ENCODE data around the gene POLG. TPM values are rescaled to one million over a fixed set of nuclear protein-coding genes. Genes with fewer than 3 reads are reported as not detected.
A peak's percentile ranks its signal among the peaks of the same experiment; 100 is the strongest.

POLG gene
- total and polyA plus RNA-seq, 2 donors (not counting 1 experiment from before 2014, with no cell fraction given): 81.1 to 144 TPM

DNA sequence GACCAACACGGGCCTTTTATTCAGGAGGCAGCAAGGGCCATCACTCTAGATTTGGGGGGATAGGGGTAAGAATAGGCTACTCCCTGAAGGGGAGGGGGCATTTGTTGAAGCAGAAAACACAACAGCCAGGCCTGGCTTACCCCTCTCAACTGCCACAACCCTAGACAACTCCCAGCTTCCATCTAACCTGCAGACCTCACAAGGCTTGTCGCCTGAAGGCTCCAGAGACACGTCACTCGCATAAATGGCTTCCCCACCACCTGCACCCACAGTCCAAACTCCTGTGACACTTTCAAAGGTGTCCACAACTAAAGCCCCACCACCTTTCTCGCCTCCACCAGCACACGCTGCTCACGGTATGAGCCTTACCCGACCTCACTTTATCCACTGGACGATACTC, 14.9 kb downstream of the POLG start:
- no peaks in the 10 kb centered on the region for H3K27me3 Mint-ChIP-seq
- no peak overlapping the region for H3K4me3 Mint-ChIP-seq
- no peak overlapping the region for H3K9ac ChIP-seq (ENCODE audit: low read length)
- peak overlapping the region; percentile 23 for H3K27ac Mint-ChIP-seq
- H2AFZ ChIP-seq (ENCODE audit: insufficient read depth, low read depth, low read length, poor library complexity, severe bottlenecking): no peak overlapping the region
- intact Hi-C loops (cut with micrococcal nuclease): no loop called here
- no peak for DNase-seq
- POLR2A ChIA-PET: interaction anchor here (0.6 kb wide), 1 partner anchor 12 kb away, joined by 11 read pairs; no protein-coding TSS in a partner anchor
- CTCF ChIA-PET: no interaction called here
- H3K36me3 ChIP-seq (replicated peaks in 1 of 2; ENCODE audit: control extremely low read depth in 1 of 2, control insufficient read depth in 1 of 2, extremely low read depth in 1 of 2, insufficient read depth in 2 of 2, low read length in 1 of 2): peaks cover 10 to 96% of the 10 kb centered on the region in 2 experiments
- H3K79me2 ChIP-seq (ENCODE audit: control insufficient read depth, insufficient read depth, low read length): no peaks in the 10 kb centered on the region
- no peak overlapping the region for H3K27ac ChIP-seq (ENCODE audit: low read length in 2 of 2)
- ATAC-seq (ENCODE audit: low read depth): no peak
- no peak overlapping the region for H3K4me3 ChIP-seq (ENCODE audit: control extremely low read depth in 1 of 5, extremely low read depth in 1 of 5, insufficient read depth in 1 of 5, low read depth in 2 of 5, low read length in 4 of 5)
- 98% methylated on average over 6 of the region's 9 CpGs for WGBS (ENCODE audit: insufficient coverage)
- no peak for TF ChIP-seq EZH2 (IDR thresholded peaks at IDR 0.05; ENCODE audit: borderline replicate concordance, insufficient read depth, low read depth, low read length, poor library complexity, severe bottlenecking)
- TF ChIP-seq, protein P1, sequence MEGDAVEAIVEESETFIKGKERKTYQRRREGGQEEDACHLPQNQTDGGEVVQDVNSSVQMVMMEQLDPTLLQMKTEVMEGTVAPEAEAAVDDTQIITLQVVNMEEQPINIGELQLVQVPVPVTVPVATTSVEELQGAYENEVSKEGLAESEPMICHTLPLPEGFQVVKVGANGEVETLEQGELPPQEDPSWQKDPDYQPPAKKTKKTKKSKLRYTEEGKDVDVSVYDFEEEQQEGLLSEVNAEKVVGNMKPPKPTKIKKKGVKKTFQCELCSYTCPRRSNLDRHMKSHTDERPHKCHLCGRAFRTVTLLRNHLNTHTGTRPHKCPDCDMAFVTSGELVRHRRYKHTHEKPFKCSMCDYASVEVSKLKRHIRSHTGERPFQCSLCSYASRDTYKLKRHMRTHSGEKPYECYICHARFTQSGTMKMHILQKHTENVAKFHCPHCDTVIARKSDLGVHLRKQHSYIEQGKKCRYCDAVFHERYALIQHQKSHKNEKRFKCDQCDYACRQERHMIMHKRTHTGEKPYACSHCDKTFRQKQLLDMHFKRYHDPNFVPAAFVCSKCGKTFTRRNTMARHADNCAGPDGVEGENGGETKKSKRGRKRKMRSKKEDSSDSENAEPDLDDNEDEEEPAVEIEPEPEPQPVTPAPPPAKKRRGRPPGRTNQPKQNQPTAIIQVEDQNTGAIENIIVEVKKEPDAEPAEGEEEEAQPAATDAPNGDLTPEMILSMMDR (IDR thresholded peaks at IDR 0.05): no peak
- H3K27me3 ChIP-seq (replicated peaks in 1 of 4; ENCODE audit: control extremely low read depth in 1 of 4, control insufficient read depth in 3 of 4, insufficient read depth in 4 of 4, low read length in 3 of 4): no peaks in the 10 kb centered on the region
- H4K20me1 ChIP-seq (ENCODE audit: control insufficient read depth, insufficient read depth, low read length, poor library complexity, severe bottlenecking): peaks cover 61% of the 10 kb centered on the region
- H3K4me1 Mint-ChIP-seq: no peaks in the 10 kb centered on the region
- no peak overlapping the region for H3K4me2 ChIP-seq (replicated peaks; ENCODE audit: low read depth, low read length, poor library complexity, severe bottlenecking)
- no peaks in the 10 kb centered on the region for H3K9me3 Mint-ChIP-seq (ENCODE audit: insufficient read depth)
- H3K4me1 ChIP-seq (ENCODE audit: control insufficient read depth in 2 of 2, insufficient read depth in 2 of 2, low read length in 2 of 2): no peaks in the 10 kb centered on the region
- H3K9me3 ChIP-seq (ENCODE audit: control extremely low read depth in 1 of 3, control insufficient read depth in 2 of 3, insufficient read depth in 1 of 3, low read length in 2 of 3): no peaks in the 10 kb centered on the region

DNA sequence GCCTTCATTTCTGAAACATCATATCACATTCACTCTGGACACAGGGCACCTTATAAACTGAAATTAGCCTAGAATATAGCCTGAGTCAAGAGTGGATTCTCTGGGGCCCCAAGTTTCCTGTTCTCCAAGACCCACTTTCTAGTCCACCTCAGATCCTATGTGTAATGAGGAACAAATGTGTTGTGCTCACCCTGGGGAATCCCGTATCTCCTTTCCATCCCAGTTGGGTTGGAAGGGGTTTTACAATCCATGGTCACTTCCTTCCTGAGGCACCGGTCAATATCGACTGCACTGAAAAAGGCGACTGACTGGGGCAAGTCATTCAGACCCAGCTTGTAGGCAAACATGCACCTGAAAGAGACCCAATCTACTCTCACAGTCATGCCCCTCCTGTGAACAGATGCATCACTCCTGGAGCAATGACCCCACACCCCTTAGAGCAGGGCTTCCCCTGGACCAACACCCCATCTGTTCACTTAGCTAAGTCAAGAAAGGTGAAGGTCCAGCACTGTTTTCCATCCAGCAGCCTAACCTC, 17.4 kb downstream of the POLG start:
- H3K4me2 ChIP-seq (replicated peaks; ENCODE audit: low read depth, low read length, poor library complexity, severe bottlenecking): no peak overlapping the region
- Mint-ChIP-seq H3K27ac (peak overlapping the region; percentile 50), H3K4me3 (no peak overlapping the region), H3K4me1 (no peaks in the 10 kb centered on the region), H3K9me3 (ENCODE audit: insufficient read depth) (no peaks in the 10 kb centered on the region), H3K27me3 (no peaks in the 10 kb centered on the region)
- CTCF ChIA-PET: no interaction called here
- H3K9ac ChIP-seq (ENCODE audit: low read length): no peak overlapping the region
- no peak overlapping the region for H2AFZ ChIP-seq (ENCODE audit: insufficient read depth, low read depth, low read length, poor library complexity, severe bottlenecking)
- no peak overlapping the region for H3K4me3 ChIP-seq (ENCODE audit: control extremely low read depth in 1 of 5, extremely low read depth in 1 of 5, insufficient read depth in 1 of 5, low read depth in 2 of 5, low read length in 4 of 5)
- H3K36me3 ChIP-seq (replicated peaks in 1 of 2; ENCODE audit: control extremely low read depth in 1 of 2, control insufficient read depth in 1 of 2, extremely low read depth in 1 of 2, insufficient read depth in 2 of 2, low read length in 1 of 2): peaks cover 8 to 79% of the 10 kb centered on the region in 2 experiments
- no peak overlapping the region for H3K27ac ChIP-seq (ENCODE audit: low read length in 2 of 2)
- ATAC-seq (ENCODE audit: low read depth) (no peak), DNase-seq (no peak)
- intact Hi-C loops (cut with micrococcal nuclease): no loop called here
- POLR2A ChIA-PET: interaction anchor here (0.7 kb wide), 1 partner anchor 8 kb away, joined by 3 read pairs; no protein-coding TSS in a partner anchor
- TF ChIP-seq EZH2 (IDR thresholded peaks at IDR 0.05; ENCODE audit: borderline replicate concordance, insufficient read depth, low read depth, low read length, poor library complexity, severe bottlenecking): no peak
- TF ChIP-seq, protein P1 (IDR thresholded peaks at IDR 0.05): no peak
- H3K9me3 ChIP-seq (ENCODE audit: control extremely low read depth in 1 of 3, control insufficient read depth in 2 of 3, insufficient read depth in 1 of 3, low read length in 2 of 3): no peaks in the 10 kb centered on the region
- 62% methylated on average over 3 of the region's 4 CpGs for WGBS (ENCODE audit: insufficient coverage)
- H3K4me1 ChIP-seq (ENCODE audit: control insufficient read depth in 2 of 2, insufficient read depth in 2 of 2, low read length in 2 of 2): no peaks in the 10 kb centered on the region
- peaks cover 37% of the 10 kb centered on the region for H4K20me1 ChIP-seq (ENCODE audit: control insufficient read depth, insufficient read depth, low read length, poor library complexity, severe bottlenecking)
- no peaks in the 10 kb centered on the region for H3K79me2 ChIP-seq (ENCODE audit: control insufficient read depth, insufficient read depth, low read length)
- no peaks in the 10 kb centered on the region for H3K27me3 ChIP-seq (replicated peaks in 1 of 4; ENCODE audit: control extremely low read depth in 1 of 4, control insufficient read depth in 3 of 4, insufficient read depth in 4 of 4, low read length in 3 of 4)

Data from B cell (primary cell).